Epithelial cell of esophagus (primary cell): Measurements from ENCODE around the gene STBD1.
"Not testable (repeated sequence)": the region's sequence is repeated elsewhere in the genome, so short reads cannot be mapped to it uniquely, and the experiment has no call there.

Source experiments
- DNase-seq: peaks from one replicate; pipeline ENCODE4 v3.0.0; 2010; ENCODE audit warnings: low read depth
- H3K4me3 ChIP-seq: 2 replicates; pipeline ENCODE4 v1.5.1; 2011; ENCODE audit warnings: mild to moderate bottlenecking, low read length, control low read depth
- TF ChIP-seq, protein P1 (sequence below): IDR thresholded peaks from 2 replicates; pipeline ENCODE4 v1.5.1; 2011; ENCODE audit warnings: low read depth, mild to moderate bottlenecking, low read length, control low read depth, inconsistent platforms; ENCODE audit not compliant: insufficient read depth; ENCODE audit errors: missing control alignments

Gene STBD1

DNA sequence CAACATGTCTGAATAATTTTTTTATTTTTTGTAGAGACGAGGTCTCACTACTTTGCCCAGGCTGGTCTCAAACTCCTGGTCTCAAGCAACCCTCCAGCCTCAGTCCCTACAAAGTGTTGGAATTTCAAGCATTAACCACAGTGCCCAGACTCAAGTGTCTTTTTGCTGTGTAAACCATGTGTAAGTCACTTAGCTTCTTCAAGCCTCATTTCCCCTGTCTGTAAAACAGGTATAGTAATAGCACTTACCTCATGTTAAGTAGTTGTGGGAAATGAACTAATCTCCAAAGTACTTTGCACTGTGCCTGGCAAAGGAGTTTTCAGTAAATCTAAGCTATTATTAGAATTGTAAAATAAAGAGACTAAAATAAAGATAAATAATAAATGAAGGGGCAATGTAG is 35.7 kb downstream of the STBD1 start:
- no peak overlapping the region for H3K4me3 ChIP-seq
- DNase-seq, result no peak
- TF ChIP-seq, protein P1, sequence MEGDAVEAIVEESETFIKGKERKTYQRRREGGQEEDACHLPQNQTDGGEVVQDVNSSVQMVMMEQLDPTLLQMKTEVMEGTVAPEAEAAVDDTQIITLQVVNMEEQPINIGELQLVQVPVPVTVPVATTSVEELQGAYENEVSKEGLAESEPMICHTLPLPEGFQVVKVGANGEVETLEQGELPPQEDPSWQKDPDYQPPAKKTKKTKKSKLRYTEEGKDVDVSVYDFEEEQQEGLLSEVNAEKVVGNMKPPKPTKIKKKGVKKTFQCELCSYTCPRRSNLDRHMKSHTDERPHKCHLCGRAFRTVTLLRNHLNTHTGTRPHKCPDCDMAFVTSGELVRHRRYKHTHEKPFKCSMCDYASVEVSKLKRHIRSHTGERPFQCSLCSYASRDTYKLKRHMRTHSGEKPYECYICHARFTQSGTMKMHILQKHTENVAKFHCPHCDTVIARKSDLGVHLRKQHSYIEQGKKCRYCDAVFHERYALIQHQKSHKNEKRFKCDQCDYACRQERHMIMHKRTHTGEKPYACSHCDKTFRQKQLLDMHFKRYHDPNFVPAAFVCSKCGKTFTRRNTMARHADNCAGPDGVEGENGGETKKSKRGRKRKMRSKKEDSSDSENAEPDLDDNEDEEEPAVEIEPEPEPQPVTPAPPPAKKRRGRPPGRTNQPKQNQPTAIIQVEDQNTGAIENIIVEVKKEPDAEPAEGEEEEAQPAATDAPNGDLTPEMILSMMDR, result no peak

- no peak overlapping the region for H3K4me3 ChIP-seq
- TF ChIP-seq, protein P1, result no peak
- no peak for DNase-seq
These were observed 36.3 kb downstream of the STBD1 start for GRCh38 chr4:76342803-76343202.

- TF ChIP-seq, protein P1, result no peak
- H3K4me3 ChIP-seq, result no peak overlapping the region
- no peak for DNase-seq
These were observed 48.3 kb downstream of the STBD1 start for GRCh38 chr4:76354517-76355473.

- TF ChIP-seq, protein P1, result no peak
- DNase-seq, result no peak
These were observed 51.4 kb downstream of the STBD1 start for GRCh38 chr4:76357981-76358380.

GRCh38 chr4:76359881-76360466 is 53.4 kb downstream of the STBD1 start:
- H3K4me3 ChIP-seq, result not testable (repeated sequence)

More at GRCh38 chr4:76357981-76358380, 51.4 kb downstream of the STBD1 start:
- no peak overlapping the region for H3K4me3 ChIP-seq

More at GRCh38 chr4:76359881-76360466, 53.4 kb downstream of the STBD1 start:
- not testable (repeated sequence) for DNase-seq
